ENCODE measurements around the gene KIF1B.

DNA sequence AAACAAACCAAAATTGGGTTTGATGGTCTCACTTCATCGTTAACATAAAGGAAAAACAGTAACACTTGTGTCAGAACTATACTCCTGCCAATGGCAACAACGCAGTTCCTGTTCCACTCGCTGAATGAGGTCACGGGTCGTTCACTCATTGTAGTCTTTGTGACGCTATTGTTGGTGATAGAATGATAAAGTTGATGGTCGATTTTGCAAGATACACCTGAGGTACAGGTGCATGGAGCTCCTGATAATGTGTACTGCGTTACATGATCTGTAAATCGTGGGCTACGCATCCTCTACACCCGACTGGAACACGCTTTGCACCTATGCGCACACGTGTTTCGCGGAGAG lies 219.5 kb downstream of the KIF1B start:
- TF ChIP-seq, protein P1, sequence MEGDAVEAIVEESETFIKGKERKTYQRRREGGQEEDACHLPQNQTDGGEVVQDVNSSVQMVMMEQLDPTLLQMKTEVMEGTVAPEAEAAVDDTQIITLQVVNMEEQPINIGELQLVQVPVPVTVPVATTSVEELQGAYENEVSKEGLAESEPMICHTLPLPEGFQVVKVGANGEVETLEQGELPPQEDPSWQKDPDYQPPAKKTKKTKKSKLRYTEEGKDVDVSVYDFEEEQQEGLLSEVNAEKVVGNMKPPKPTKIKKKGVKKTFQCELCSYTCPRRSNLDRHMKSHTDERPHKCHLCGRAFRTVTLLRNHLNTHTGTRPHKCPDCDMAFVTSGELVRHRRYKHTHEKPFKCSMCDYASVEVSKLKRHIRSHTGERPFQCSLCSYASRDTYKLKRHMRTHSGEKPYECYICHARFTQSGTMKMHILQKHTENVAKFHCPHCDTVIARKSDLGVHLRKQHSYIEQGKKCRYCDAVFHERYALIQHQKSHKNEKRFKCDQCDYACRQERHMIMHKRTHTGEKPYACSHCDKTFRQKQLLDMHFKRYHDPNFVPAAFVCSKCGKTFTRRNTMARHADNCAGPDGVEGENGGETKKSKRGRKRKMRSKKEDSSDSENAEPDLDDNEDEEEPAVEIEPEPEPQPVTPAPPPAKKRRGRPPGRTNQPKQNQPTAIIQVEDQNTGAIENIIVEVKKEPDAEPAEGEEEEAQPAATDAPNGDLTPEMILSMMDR (IDR thresholded peaks at IDR 0.05) = no peak
- TF ChIP-seq EP300 (IDR thresholded peaks at IDR 0.05) = no peak
- TF ChIP-seq POLR2AphosphoS5 (IDR thresholded peaks at IDR 0.05) = no peak

Measured in sigmoid colon (tissue), 4 donors.